22Rv1 (cell line): Measurements from ENCODE around the gene OR2Y1.

Experiments used
- ZFX ChIP-seq: fragments of 450-650 bp; IDR thresholded peaks from 2 replicates; pipeline ENCODE4 v1.6.1; 2017; ENCODE audit warnings: antibody characterized with exemption, borderline replicate concordance
- TF ChIP-seq, protein P1 (sequence below): fragments of 450-650 bp; IDR thresholded peaks from 2 replicates; pipeline ENCODE4 v1.5.1; 2017; ENCODE audit warnings: mild to moderate bottlenecking

DNA sequence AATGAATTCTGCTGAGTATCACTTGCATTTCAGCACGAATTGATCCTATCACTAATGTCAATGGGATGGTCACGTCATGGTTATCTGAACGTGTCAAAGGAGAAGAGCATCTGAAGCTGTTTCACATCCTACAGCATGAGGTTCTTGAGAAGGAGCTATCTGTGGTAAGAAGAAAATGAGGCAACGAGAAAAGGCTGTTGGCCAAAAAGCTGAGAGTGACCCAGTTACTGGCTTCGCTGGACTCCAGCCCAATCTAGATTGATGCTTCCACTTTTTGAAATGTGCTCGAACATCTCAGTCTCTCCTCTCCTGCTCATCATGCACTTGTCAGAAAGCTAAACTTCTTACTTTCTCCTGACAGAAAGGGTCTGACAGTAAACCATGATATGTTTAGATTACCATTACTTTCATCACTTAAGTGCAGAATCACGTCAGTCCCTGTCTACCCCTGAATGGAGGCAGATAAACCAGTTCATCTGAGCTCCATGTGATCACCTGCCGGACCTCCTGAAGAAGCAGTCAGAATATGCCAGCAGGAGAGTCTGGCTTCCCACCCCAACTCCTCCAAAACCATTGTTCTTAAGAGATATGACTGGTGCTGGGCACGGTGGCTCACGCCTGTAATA, 40.2 kb upstream of the OR2Y1 start:
- TF ChIP-seq, protein P1, sequence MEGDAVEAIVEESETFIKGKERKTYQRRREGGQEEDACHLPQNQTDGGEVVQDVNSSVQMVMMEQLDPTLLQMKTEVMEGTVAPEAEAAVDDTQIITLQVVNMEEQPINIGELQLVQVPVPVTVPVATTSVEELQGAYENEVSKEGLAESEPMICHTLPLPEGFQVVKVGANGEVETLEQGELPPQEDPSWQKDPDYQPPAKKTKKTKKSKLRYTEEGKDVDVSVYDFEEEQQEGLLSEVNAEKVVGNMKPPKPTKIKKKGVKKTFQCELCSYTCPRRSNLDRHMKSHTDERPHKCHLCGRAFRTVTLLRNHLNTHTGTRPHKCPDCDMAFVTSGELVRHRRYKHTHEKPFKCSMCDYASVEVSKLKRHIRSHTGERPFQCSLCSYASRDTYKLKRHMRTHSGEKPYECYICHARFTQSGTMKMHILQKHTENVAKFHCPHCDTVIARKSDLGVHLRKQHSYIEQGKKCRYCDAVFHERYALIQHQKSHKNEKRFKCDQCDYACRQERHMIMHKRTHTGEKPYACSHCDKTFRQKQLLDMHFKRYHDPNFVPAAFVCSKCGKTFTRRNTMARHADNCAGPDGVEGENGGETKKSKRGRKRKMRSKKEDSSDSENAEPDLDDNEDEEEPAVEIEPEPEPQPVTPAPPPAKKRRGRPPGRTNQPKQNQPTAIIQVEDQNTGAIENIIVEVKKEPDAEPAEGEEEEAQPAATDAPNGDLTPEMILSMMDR: no peak
- no peak for TF ChIP-seq ZFX
